GM21423 (cell line): ENCODE results near the gene CHST1.

ENCODE experiments used
- ATAC-seq: cut with Tn5 transposase; IDR thresholded peaks from one replicate; pipeline ENCODE4 v1.9.1; 2021; ENCODE audit warnings: mild to moderate bottlenecking, moderate library complexity; ENCODE audit not compliant: unreplicated experiment

Gene CHST1

GRCh38 chr11:45665206-45665932 lies at the start of gene CHST1:
CHST1 (minus strand) TSS chr11:45665622; CDS start chr11:45650923, 14,699 bp downstream.
- ATAC-seq, result no peak

- no peak for ATAC-seq
These were observed 48.2 kb upstream of the CHST1 start for GRCh38 chr11:45713573-45713972.

- ATAC-seq, result no peak
These were observed 45.1 kb upstream of the CHST1 start for GRCh38 chr11:45710561-45710960.

GRCh38 chr11:45708887-45709663 lies 43.7 kb upstream of the CHST1 start:
- ATAC-seq, result no peak

- ATAC-seq, result no peak
These were observed 39.2 kb upstream of the CHST1 start for GRCh38 chr11:45704635-45705034.

- ATAC-seq, result no peak
These were observed 38.7 kb upstream of the CHST1 start for GRCh38 chr11:45704133-45704532.

- ATAC-seq, result no peak
These were observed 37.1 kb upstream of the CHST1 start for GRCh38 chr11:45702511-45702910.

- ATAC-seq, result no peak
These were observed 33.5 kb upstream of the CHST1 start for GRCh38 chr11:45698777-45699497.

GRCh38 chr11:45692808-45693453 lies 27.5 kb upstream of the CHST1 start:
- no peak for ATAC-seq

- no peak for ATAC-seq
These were observed 23.1 kb upstream of the CHST1 start for GRCh38 chr11:45688472-45689033.

GRCh38 chr11:45687836-45688235 lies 22.4 kb upstream of the CHST1 start:
- no peak for ATAC-seq

- no peak for ATAC-seq
These were observed 20.6 kb upstream of the CHST1 start for GRCh38 chr11:45685964-45686537.

- no peak for ATAC-seq
These were observed 19.0 kb upstream of the CHST1 start for GRCh38 chr11:45684440-45684839.

GRCh38 chr11:45683271-45684058 lies 18.0 kb upstream of the CHST1 start:
- ATAC-seq, result no peak

GRCh38 chr11:45679806-45680205 lies 14.4 kb upstream of the CHST1 start:
- no peak for ATAC-seq

- no peak for ATAC-seq
These were observed 13.6 kb upstream of the CHST1 start for GRCh38 chr11:45678976-45679375.

- ATAC-seq, result no peak
These were observed 12.5 kb upstream of the CHST1 start for GRCh38 chr11:45677770-45678512.

- peak; percentile 80 for ATAC-seq
These were observed 11.2 kb upstream of the CHST1 start for GRCh38 chr11:45676522-45677095.

GRCh38 chr11:45675646-45676045 lies 10.2 kb upstream of the CHST1 start:
- ATAC-seq, result no peak
